ENCODE results near the gene NGDN. TPM values are rescaled to one million over a fixed set of nuclear protein-coding genes. Genes with fewer than 3 reads are reported as not detected.

NGDN gene
- polyA plus RNA-seq, 1 of the 3 experiments (the other 2 are of a cell fraction) = 64.3 TPM

DNA sequence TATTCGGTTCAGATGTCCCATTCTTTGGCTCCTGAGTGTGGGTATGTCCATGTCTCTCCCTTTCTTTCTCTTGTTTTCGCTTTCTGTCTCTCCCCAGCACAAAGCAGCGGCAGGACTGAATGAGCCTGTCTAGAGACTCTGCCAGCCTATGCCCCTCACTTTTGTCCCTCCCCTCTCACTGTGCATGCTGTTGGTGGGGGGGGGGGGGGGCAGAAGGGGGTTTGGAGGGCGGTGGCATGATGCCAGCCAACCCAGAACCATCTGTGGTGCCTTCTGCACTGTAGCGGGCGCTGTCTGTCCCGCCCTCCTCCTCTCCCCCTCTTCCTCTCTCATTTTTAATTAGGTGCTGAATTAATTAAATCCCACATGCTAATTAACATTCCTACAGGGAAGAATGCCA is 17.7 kb downstream of the NGDN start:
- no peaks in the 10 kb centered on the region for H4K20me1 ChIP-seq (ENCODE audit: insufficient read depth)
- H3K4me1 ChIP-seq (ENCODE audit: control insufficient read depth in 1 of 2, insufficient read depth in 2 of 2, low read depth in 1 of 2, low read length in 1 of 2) = no peaks in the 10 kb centered on the region
- no peaks in the 10 kb centered on the region for H3K9me2 ChIP-seq
- no peaks in the 10 kb centered on the region for H3K9me3 ChIP-seq
- POLR2A ChIA-PET = no interaction called here
- no peak for TF ChIP-seq GATA2 (CRISPR knock-in tag; IDR thresholded peaks at IDR 0.05)
- TF ChIP-seq GABPA (IDR thresholded peaks at IDR 0.05; ENCODE audit: low read depth) = no peak
- TF ChIP-seq RXRA (IDR thresholded peaks at IDR 0.05; ENCODE audit: borderline replicate concordance, low read depth) = no peak
- TF ChIP-seq ELF1 (IDR thresholded peaks at IDR 0.05) = no peak
- no peak for TF ChIP-seq NFIC (IDR thresholded peaks at IDR 0.05; ENCODE audit: borderline replicate concordance)
- TF ChIP-seq CHD2 (IDR thresholded peaks at IDR 0.05; ENCODE audit: low read length, partially characterized antibody) = no peak
- no peak for TF ChIP-seq EZH2phosphoT487 (IDR thresholded peaks at IDR 0.05; ENCODE audit: borderline replicate concordance, low read depth)
- no peak for TF ChIP-seq FOXJ3 (CRISPR knock-in tag; IDR thresholded peaks at IDR 0.05)
- TF ChIP-seq MXI1 (IDR thresholded peaks at IDR 0.05; ENCODE audit: low read depth, low read length) = no peak
- TF ChIP-seq, protein P1, sequence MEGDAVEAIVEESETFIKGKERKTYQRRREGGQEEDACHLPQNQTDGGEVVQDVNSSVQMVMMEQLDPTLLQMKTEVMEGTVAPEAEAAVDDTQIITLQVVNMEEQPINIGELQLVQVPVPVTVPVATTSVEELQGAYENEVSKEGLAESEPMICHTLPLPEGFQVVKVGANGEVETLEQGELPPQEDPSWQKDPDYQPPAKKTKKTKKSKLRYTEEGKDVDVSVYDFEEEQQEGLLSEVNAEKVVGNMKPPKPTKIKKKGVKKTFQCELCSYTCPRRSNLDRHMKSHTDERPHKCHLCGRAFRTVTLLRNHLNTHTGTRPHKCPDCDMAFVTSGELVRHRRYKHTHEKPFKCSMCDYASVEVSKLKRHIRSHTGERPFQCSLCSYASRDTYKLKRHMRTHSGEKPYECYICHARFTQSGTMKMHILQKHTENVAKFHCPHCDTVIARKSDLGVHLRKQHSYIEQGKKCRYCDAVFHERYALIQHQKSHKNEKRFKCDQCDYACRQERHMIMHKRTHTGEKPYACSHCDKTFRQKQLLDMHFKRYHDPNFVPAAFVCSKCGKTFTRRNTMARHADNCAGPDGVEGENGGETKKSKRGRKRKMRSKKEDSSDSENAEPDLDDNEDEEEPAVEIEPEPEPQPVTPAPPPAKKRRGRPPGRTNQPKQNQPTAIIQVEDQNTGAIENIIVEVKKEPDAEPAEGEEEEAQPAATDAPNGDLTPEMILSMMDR (IDR thresholded peaks at IDR 0.05) = no peak
- no peak for TF ChIP-seq TCF12 (IDR thresholded peaks at IDR 0.05)
- H3F3A ChIP-seq (replicated peaks; ENCODE audit: insufficient read depth) = no peaks in the 10 kb centered on the region
- H3K27ac ChIP-seq (ENCODE audit: low read depth in 2 of 2, low read length in 1 of 2) = no peak overlapping the region
- CTCF ChIA-PET = interaction anchor here (3.0 to 26.4 kb wide), 4 partner anchors 9 to 75 kb away, joined by 14 to 785 read pairs (median 209); partner anchors contain the start of genes AP1G2 and THTPA
- no peaks in the 10 kb centered on the region for H3K27me3 ChIP-seq (ENCODE audit: insufficient read depth)
- peaks cover 13 to 25% of the 10 kb centered on the region in 2 experiments for H3K36me3 ChIP-seq (replicated peaks in 1 of 2; ENCODE audit: control insufficient read depth in 1 of 2, insufficient read depth in 2 of 2, low read length in 1 of 2)
- no peak overlapping the region for H3K4me2 ChIP-seq
- no peak overlapping the region for H3K9ac ChIP-seq
- H3K4me3 ChIP-seq (ENCODE audit: low read depth in 2 of 2, low read length in 1 of 2) = no peak overlapping the region
- H2AFZ ChIP-seq (ENCODE audit: low read depth) = no peak overlapping the region
- no peak for DNase-seq
- WGBS (ENCODE audit: low lambda C conversion rate) = 87% methylated on average over 7 of the region's 7 CpGs
- no peaks in the 10 kb centered on the region for H3K79me2 ChIP-seq (ENCODE audit: insufficient read depth)

DNA sequence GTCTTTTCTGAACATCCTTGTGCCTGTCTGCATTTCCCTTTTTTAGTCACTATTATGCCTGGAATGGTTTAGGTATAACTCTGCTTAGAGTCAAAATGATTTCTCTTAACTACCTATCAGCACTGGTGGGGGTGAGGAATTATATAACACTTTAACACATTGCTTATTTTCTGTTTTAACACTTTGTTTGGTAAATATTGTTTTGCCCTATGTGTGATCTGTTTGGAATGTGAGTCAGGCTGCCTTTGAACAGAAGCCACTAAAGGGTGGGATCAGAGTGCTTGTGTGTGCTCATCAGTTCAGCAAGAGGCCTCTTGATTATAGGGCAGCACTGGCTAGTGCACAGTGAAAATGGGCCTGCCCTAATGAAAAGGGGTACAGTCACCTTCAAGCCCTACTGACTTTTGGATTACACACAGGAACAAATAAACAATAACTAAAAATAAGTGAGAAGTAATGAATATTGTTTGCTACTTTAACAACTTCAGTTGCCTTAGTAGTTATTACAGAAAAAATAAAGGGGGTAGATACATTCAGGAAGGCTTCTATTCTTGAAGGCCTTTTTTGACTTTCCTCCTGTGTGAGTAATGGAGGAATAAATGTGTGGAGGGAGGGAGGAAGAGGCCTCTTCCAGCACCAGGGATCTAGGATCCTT is 23.2 kb downstream of the NGDN start:
- H3K9me3 ChIP-seq = no peaks in the 10 kb centered on the region
- H3K4me1 ChIP-seq (ENCODE audit: control insufficient read depth in 1 of 2, insufficient read depth in 2 of 2, low read depth in 1 of 2, low read length in 1 of 2) = no peaks in the 10 kb centered on the region
- no peak overlapping the region for H3K4me3 ChIP-seq (ENCODE audit: low read depth in 2 of 2, low read length in 1 of 2)
- peaks cover 4 to 5% of the 10 kb centered on the region in 2 experiments for H3K36me3 ChIP-seq (replicated peaks in 1 of 2; ENCODE audit: control insufficient read depth in 1 of 2, insufficient read depth in 2 of 2, low read length in 1 of 2)
- no peaks in the 10 kb centered on the region for H4K20me1 ChIP-seq (ENCODE audit: insufficient read depth)
- no peaks in the 10 kb centered on the region for H3F3A ChIP-seq (replicated peaks; ENCODE audit: insufficient read depth)
- H3K27me3 ChIP-seq (ENCODE audit: insufficient read depth) = no peaks in the 10 kb centered on the region
- TF ChIP-seq GATA2 (CRISPR knock-in tag; IDR thresholded peaks at IDR 0.05) (no peak), JUND (IDR thresholded peaks at IDR 0.05) (no peak), FOXM1 (IDR thresholded peaks at IDR 0.05; ENCODE audit: low read depth) (no peak), RAD21 (IDR thresholded peaks at IDR 0.05; ENCODE audit: low read length) (no peak)
- TF ChIP-seq, protein P2, sequence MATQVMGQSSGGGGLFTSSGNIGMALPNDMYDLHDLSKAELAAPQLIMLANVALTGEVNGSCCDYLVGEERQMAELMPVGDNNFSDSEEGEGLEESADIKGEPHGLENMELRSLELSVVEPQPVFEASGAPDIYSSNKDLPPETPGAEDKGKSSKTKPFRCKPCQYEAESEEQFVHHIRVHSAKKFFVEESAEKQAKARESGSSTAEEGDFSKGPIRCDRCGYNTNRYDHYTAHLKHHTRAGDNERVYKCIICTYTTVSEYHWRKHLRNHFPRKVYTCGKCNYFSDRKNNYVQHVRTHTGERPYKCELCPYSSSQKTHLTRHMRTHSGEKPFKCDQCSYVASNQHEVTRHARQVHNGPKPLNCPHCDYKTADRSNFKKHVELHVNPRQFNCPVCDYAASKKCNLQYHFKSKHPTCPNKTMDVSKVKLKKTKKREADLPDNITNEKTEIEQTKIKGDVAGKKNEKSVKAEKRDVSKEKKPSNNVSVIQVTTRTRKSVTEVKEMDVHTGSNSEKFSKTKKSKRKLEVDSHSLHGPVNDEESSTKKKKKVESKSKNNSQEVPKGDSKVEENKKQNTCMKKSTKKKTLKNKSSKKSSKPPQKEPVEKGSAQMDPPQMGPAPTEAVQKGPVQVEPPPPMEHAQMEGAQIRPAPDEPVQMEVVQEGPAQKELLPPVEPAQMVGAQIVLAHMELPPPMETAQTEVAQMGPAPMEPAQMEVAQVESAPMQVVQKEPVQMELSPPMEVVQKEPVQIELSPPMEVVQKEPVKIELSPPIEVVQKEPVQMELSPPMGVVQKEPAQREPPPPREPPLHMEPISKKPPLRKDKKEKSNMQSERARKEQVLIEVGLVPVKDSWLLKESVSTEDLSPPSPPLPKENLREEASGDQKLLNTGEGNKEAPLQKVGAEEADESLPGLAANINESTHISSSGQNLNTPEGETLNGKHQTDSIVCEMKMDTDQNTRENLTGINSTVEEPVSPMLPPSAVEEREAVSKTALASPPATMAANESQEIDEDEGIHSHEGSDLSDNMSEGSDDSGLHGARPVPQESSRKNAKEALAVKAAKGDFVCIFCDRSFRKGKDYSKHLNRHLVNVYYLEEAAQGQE (IDR thresholded peaks at IDR 0.05; ENCODE audit: low read depth, low read length) = no peak
- TF ChIP-seq, protein P3, sequence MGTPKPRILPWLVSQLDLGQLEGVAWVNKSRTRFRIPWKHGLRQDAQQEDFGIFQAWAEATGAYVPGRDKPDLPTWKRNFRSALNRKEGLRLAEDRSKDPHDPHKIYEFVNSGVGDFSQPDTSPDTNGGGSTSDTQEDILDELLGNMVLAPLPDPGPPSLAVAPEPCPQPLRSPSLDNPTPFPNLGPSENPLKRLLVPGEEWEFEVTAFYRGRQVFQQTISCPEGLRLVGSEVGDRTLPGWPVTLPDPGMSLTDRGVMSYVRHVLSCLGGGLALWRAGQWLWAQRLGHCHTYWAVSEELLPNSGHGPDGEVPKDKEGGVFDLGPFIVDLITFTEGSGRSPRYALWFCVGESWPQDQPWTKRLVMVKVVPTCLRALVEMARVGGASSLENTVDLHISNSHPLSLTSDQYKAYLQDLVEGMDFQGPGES (IDR thresholded peaks at IDR 0.05; ENCODE audit: low read depth, low read length) = no peak
- H3K79me2 ChIP-seq (ENCODE audit: insufficient read depth) = no peaks in the 10 kb centered on the region
- no peak for DNase-seq
- POLR2A ChIA-PET = no interaction called here
- no peak overlapping the region for H3K4me2 ChIP-seq
- CTCF ChIA-PET = interaction anchor here (5.3 to 7.0 kb wide), 2 partner anchors 10 to 67 kb away, joined by 40 to 54 read pairs; no protein-coding TSS in a partner anchor
- no peak overlapping the region for H3K27ac ChIP-seq (ENCODE audit: low read depth in 2 of 2, low read length in 1 of 2)
- H3K9ac ChIP-seq = no peak overlapping the region
- H3K9me2 ChIP-seq = no peaks in the 10 kb centered on the region
- H2AFZ ChIP-seq (ENCODE audit: low read depth) = no peak overlapping the region

Data from SK-N-SH (cell line).